CD4-positive, alpha-beta T cell treated with Interleukin-6 at 100 ng/mL for 8 hours (primary cell): ENCODE measurements around the gene NR2C1.

Experiments used
- DNase-seq: peaks from one replicate; pipeline ENCODE4 v3.0.0-alpha.2; 2020; ENCODE audit warnings: mixed read lengths, low spot score

Gene NR2C1

DNA sequence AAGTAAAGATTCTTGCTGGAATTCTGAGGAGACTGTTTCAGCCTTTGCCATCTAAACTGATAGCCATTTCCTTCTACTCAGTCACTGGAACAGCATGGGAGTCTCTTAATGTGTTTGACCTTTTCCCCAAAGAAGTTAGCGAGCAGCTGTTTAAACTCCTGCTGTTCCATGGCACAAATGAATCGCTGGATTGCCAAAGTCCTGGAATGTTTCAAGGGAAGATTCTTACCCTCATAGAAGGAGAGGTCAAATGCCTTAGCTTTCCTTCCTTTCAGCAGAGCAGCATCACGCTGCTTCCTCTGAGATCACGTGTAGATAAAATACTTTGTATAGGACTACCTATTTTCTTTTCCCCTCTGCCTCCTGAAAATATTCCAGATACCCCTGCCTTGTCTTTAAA is 10.5 kb upstream of the NR2C1 start:
- no peak for DNase-seq

DNA sequence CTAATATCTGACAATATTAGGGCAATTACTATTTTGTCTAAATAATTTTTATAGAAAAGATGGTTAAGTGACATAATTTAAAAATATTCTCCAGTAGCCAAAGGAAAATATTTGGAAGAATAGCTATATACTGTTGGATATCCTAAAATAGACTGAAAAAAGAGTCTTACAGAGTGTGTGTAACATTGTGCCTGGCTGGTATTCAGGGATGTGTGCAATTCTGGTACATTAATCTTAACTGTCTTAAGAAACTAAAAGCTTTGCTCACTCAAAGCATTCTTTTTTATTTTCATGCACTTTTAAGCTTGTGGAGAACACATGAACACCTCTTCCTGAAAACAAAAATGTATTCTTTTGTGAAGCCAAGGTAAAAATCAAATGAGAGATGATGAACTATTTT is 10.1 kb upstream of the NR2C1 start:
- no peak for DNase-seq

GRCh38 chr12:95077341-95077740 is 3.9 kb upstream of the NR2C1 start:
- DNase-seq: no peak

- no peak for DNase-seq
Measured at GRCh38 chr12:95074766-95075165, 1.3 kb upstream of the NR2C1 start.

DNA sequence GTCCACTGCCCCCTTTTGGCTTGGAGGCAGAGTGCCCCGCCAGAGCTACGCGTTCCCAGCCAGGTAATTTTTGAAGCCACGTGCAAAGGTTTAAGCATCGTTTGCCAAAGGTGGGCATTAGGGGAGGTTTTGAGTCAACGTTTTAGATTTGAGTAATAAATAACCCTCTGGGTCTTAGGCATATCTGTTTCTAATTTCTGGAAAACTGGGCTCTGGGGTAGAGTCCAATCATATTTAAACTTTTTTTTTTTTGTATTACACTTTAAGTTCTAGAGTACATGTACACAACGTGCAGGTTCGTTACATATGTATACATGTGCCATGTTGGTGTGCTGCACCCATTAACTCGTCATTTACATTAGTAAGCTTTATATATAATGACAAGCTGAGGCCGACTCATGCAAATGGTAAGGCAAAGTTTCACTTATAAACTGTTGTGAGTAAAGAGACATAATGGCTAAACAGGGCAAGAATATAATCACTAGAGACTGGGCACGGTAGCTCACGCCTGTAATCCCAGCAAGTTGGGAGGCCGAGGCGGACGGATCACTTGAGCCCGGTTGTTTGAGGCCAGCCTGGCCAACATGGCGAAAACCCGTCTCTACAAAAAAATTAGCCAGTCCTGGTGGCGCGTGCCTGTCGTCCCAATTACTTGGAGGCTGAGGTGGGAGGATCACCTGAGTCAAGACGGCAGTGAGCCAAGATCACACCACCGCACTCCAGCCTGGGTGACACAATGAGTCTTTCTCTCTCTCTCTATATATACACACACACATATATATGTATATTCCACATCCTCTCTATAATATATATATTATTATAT is 491 bp upstream of the NR2C1 start:
- DNase-seq: no peak

DNA sequence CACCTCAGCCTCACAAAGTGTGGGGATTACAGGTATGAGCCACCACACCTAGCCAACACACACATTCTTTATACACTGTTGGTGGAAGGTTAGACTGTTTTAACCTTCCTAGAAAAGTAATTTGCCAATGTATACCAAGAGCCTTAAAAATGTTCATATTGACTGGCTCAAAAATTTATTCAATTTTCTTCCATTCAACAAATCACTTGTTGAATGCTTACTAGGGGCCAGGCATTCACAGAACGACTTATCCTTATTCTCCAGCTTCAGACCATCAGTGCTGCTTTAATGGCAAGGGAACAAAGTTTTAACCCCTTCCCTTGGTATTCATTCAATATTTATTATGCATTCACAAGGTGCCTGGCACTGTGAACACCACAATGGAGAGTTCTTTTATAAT is 3.0 kb downstream of the NR2C1 start:
- no peak for DNase-seq

- no peak for DNase-seq
Measured at GRCh38 chr12:95066091-95066855, 7.1 kb downstream of the NR2C1 start.

- no peak for DNase-seq
Measured at GRCh38 chr12:95060951-95061350, 12.5 kb downstream of the NR2C1 start.

- no peak for DNase-seq
Measured at GRCh38 chr12:95059984-95060383, 13.4 kb downstream of the NR2C1 start.

GRCh38 chr12:95057424-95057823 is 16.0 kb downstream of the NR2C1 start:
- no peak for DNase-seq

GRCh38 chr12:95055057-95055456 is 18.4 kb downstream of the NR2C1 start:
- DNase-seq: no peak

DNA sequence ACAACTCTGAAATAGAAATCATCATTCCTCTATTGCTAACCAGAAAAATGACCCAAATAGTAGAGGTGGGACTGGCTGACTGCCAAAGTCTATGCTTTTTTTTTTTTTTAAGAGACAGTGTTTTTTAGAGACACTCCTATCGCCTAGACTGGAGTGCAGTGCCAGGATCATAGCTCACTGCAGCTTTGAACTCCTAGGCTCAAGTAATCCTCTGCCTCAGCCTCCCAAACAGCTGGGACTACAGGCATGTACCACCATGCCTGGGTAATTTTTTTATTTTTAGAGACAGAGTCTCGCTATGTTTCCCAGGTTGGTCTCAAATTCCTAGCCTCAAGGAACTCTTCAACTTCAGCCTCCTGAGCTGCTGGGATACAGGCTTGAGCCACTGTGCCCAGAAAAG is 19.2 kb downstream of the NR2C1 start:
- DNase-seq: no peak

DNA sequence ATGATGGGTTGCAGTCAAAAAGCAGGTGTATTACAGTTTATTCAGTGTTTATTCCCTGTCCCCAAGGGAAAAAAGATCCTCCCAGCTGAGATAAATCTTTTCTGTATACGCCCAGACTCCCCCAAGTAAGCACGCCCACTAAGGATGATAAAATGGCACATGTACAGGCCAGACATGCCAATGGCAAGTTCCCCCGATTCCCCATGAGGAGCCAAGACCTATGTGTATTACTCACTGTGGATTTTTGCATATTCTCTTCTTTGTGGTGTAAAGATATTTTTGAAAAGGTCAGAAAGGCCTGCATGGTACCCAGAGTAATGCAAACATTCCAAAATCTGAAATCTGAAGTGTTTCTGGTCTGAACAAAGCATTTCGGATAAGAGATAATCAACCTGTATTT is 22.2 kb downstream of the NR2C1 start:
- no peak for DNase-seq

- no peak for DNase-seq
Measured at GRCh38 chr12:95037906-95038305, 35.5 kb downstream of the NR2C1 start.

DNA sequence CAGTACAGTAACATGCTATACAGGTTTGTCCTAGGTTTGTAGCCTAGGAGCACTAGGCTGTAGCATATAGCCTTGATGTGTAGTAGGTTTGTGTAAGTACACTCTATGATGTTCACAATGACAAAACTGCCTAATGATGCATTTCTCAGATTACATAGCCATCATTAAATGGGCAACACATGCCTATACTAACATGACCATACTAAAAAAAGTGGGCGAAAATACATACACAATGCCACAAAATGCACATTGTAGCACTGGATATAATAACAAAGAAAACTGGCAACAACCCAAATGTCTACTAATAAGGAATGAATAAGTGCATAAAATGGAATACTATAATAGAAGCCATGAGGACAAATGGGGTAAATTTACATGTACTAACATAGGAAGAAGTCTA is 38.7 kb downstream of the NR2C1 start:
- DNase-seq: no peak

GRCh38 chr12:95022477-95022876 is 50.9 kb downstream of the NR2C1 start:
- DNase-seq: no peak

DNA sequence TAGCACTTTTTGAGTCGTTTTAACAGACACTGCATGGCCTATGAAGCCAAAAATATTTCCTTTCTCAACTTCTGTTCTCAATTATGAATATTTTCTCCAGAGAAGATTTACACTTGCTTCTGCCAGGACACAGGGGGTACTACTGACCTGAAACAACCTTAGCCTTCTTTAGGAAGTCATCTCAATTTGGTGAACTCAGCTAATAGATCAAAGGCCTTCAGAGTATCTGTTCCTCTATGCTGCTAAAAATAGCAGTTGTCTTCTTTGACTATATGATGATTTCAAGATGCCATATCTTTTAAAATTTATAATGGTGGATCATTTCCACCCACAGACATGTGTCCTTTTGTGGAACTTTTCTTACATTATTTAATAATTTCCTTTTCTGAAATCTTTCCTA is 55.9 kb downstream of the NR2C1 start:
- no peak for DNase-seq

GRCh38 chr12:95016120-95016519 is 57.3 kb downstream of the NR2C1 start:
- DNase-seq: no peak

DNA sequence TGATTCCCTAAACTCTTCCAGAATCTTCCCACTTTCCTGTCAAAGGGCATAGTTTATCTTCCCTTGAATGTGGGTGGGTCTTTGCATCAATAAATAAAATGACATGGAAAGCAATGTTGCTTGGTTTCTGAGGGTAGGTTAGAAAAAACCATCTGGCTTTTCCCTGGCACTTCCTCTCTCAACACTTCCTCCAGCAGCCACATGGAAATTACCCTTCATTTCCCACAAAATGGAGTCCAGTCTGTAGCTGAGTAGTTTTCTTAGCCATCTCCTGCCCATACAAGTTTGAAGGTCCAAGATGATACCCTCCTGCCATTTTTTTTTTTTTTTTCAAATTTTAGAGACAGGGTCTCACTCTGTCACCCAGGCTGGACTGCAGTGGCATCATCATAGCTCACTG is 58.9 kb downstream of the NR2C1 start:
- DNase-seq: no peak

DNA sequence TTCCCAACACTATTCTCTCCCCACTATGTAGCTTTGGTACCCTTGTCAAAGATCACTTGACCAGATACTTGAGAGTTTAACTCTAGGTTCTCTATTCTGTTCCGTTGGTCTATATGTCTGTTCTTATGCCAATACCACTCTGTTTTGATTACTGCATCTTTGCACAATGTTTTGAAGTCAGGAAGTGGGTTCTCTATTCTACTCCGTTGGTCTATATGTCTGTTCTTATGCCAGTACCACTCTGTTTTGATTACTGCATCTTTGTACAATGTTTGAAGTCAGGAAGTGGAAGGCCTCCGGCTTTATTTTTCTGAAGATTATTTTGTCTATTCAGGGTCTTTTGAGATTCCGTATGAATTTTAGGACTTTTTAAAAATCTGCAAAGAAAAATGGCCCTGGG is 67.2 kb downstream of the NR2C1 start:
- peak; percentile 14 for DNase-seq

- no peak for DNase-seq
Measured at GRCh38 chr12:95004610-95005009, 68.8 kb downstream of the NR2C1 start.

DNA sequence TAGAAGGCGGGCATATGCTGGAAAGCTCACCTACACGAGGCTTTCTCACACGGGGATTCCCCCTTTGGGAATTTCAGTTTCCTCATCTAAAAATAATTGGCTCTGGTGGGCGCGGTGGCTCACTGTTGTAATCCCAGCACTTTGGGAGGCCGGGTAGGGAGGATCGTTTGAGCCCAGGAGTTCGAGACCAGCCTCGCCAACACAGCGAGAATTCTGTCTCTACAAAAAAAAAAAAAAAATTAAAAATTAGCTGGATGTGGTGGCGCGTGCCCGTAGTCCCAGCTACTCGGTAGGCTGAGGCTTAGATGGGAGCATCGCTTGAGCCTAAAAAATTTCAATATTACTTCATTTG is 69.5 kb downstream of the NR2C1 start:
- DNase-seq: no peak

GRCh38 chr12:95003213-95003920 is 70.1 kb downstream of the NR2C1 start, which contains the start of gene NDUFA12:
Gene NDUFA12, minus strand, starts transcription at chr12:95003697. Its CDS starts 17 bp downstream, at chr12:95003680.
- DNase-seq: peak; percentile 94
